Colonic mucosa (tissue), 4 donors: Measurements from ENCODE around the gene NARS2. TPM values are rescaled to one million over a fixed set of nuclear protein-coding genes. Genes with fewer than 3 reads are reported as not detected.
A peak's percentile ranks its signal among the peaks of the same experiment; 100 is the strongest.

Source experiments
- DNase-seq: peaks from one replicate; pipeline ENCODE4 v3.0.0-alpha.2; 2020
- H3K27ac ChIP-seq: fragments of 200-600 bp; one replicate; pipeline ENCODE4 v1.8.0; 2021
- H3K27me3 ChIP-seq: fragments of 200-600 bp; one replicate; pipeline ENCODE4 v1.8.0; 2021
- H3K36me3 ChIP-seq: fragments of 200-600 bp; one replicate; pipeline ENCODE4 v1.8.0; 2021
- H3K4me1 ChIP-seq: fragments of 200-600 bp; one replicate; pipeline ENCODE4 v1.8.0; 2021; ENCODE audit warnings: mild to moderate bottlenecking
- H3K4me3 ChIP-seq: fragments of 200-600 bp; one replicate; pipeline ENCODE4 v1.8.0; 2021
- H3K9ac ChIP-seq, 2 donors: one replicate each; pipeline ENCODE4 v1.7.0; 2013; ENCODE audit warnings: control low read depth in 2 of 2, low read depth in 2 of 2, low read length in 2 of 2
- H3K9me3 ChIP-seq: fragments of 200-600 bp; one replicate; pipeline ENCODE4 v1.8.0; 2021
- intact Hi-C: fragments of 100-400 bp; cut with DNase I; formaldehyde crosslinking; loops from one replicate; pipeline ENCODE4 v1.14.1; 2022
- total RNA-seq, 2 donors: library from RNA; stranded (reverse); fragmentation: NEBNext Ultra II Directional in 1 of 2; extraction: Animal tissue kit (Norgen Biotek cat#: 25700) in 1 of 2; gene quantifications; one replicate each; pipeline ENCODE4 v1.2.1, GENCODE V29; 2021
- TF ChIP-seq, protein P1 (sequence below): fragments of 200-600 bp; IDR thresholded peaks from one replicate; pipeline ENCODE4 v1.8.0; 2022; ENCODE audit warnings: antibody characterized with exemption, mild to moderate bottlenecking
- donor health status: healthy.
- donor health status: DM: no; HTN: no; CAD: no.
- donor health status: DM: no; HTN: no; CAD: no.

The NARS2 gene
- total RNA-seq, 2 donors from 2014 or later: 15.0 to 23.7 TPM

DNA sequence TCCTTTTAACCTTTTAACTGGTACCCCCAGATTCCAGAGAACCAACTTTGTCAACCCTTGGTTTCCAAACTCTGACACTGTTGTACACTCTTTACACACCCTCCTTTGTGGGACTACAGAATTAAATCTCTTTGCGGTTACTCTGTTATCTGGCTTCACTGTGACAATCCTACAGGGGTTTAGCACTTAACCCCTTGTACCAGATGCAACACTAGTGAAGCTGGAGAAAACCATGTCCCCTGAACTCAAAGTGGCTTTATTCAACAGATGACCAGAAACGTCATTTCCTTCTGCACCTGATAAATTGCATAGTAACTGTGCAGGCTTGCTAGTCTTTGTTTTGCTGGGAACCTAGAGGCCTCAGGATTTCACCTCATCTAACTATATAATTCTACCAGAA, 151.4 kb downstream of the NARS2 start:
- Histone ChIP-seq H3K9me3 (no peaks in the 10 kb centered on the region), H3K36me3 (no peaks in the 10 kb centered on the region), H3K27me3 (no peaks in the 10 kb centered on the region), H3K9ac (no peak overlapping the region), H3K4me3 (no peak overlapping the region), H3K4me1 (no peaks in the 10 kb centered on the region), H3K27ac (no peak overlapping the region)
- intact Hi-C loops: loop anchor here (5.0 kb wide), 1 partner anchor 276 kb away; no protein-coding TSS in a partner anchor
- TF ChIP-seq, protein P1, sequence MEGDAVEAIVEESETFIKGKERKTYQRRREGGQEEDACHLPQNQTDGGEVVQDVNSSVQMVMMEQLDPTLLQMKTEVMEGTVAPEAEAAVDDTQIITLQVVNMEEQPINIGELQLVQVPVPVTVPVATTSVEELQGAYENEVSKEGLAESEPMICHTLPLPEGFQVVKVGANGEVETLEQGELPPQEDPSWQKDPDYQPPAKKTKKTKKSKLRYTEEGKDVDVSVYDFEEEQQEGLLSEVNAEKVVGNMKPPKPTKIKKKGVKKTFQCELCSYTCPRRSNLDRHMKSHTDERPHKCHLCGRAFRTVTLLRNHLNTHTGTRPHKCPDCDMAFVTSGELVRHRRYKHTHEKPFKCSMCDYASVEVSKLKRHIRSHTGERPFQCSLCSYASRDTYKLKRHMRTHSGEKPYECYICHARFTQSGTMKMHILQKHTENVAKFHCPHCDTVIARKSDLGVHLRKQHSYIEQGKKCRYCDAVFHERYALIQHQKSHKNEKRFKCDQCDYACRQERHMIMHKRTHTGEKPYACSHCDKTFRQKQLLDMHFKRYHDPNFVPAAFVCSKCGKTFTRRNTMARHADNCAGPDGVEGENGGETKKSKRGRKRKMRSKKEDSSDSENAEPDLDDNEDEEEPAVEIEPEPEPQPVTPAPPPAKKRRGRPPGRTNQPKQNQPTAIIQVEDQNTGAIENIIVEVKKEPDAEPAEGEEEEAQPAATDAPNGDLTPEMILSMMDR: no peak
- no peak for DNase-seq

DNA sequence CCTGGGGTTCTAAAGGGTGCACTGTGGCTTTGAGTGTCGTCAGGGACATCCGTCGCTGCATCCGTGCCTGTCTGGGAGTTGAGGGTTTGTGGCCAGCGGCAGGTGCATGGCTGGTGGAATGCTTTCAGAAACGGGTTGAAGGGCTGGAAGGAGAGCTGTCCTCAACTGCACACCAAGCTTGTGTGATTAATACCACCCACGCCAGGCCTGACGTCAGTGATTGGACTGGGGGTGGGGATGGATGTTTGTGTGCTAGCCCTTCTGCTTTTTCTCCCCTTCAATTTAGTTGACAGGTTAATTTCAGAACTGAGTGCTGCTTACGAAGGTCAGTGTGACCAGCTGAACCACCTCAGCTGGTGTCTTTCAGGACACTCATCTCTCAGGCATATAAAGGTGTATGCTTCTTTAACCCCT, 153.9 kb downstream of the NARS2 start:
- H3K4me3 ChIP-seq: no peak overlapping the region
- H3K9me3 ChIP-seq: no peaks in the 10 kb centered on the region
- no peak overlapping the region for H3K27ac ChIP-seq
- H3K4me1 ChIP-seq: no peaks in the 10 kb centered on the region
- H3K27me3 ChIP-seq: no peaks in the 10 kb centered on the region
- intact Hi-C loops: loop anchor here (5.0 kb wide), 1 partner anchor 274 kb away; no protein-coding TSS in a partner anchor
- DNase-seq: no peak
- TF ChIP-seq, protein P1: no peak
- H3K9ac ChIP-seq: no peak overlapping the region
- no peaks in the 10 kb centered on the region for H3K36me3 ChIP-seq

DNA sequence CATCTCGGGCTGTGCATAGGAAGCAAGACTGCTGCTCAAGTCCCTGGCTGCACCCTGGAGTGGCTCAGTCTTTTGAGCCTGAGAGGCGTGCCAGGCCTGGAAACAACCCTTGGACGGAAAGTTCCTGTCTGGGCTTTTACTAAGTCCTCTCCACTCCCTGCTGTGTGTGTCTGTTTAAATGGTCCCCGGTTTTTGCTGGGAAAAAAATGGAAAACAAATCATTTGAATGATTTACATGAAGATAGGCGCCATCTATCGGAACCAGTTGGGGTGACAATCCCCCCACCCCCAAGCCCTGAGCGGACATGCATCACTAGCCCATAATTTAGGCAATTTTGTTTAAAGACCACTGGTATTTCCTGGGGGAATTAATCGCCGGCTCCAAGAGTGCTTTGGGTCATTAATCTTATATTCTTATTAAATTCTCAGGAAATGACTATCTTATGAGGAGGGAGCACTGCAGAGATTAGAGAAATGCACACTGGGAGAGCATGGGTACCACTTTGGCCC, 154.4 kb downstream of the NARS2 start:
- intact Hi-C loops: loop anchor here (5.0 kb wide), 1 partner anchor 273 kb away; no protein-coding TSS in a partner anchor
- no peaks in the 10 kb centered on the region for H3K9me3 ChIP-seq
- no peaks in the 10 kb centered on the region for H3K27me3 ChIP-seq
- H3K4me1 ChIP-seq: no peaks in the 10 kb centered on the region
- TF ChIP-seq, protein P1: peak; percentile 70
- peak; percentile 77 for DNase-seq
- no peaks in the 10 kb centered on the region for H3K36me3 ChIP-seq
- no peak overlapping the region for H3K4me3 ChIP-seq
- no peak overlapping the region for H3K9ac ChIP-seq
- H3K27ac ChIP-seq: peak overlapping the region; percentile 28

DNA sequence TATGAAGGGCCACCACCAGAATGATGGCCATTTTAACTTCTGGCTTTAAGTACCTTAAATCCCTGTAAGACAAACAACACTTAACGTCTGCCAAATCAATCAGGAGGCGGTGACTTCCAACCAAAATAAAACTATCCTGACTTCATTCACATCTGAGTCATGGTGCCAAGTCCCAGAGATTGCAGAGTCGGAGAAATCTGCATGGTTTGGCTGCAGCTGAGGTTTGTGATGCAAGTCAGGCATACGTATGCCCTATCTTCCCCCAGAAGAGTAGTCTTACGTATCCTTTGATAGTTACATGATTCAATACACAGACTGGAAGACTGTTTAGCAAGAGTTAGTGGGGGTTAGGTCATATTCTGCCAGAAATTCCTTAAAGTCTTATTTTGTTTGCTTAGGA, 155.3 kb downstream of the NARS2 start:
- Histone ChIP-seq H3K4me1 (no peaks in the 10 kb centered on the region), H3K36me3 (no peaks in the 10 kb centered on the region), H3K9me3 (no peaks in the 10 kb centered on the region), H3K9ac (peak overlapping the region in 1 of 2 donors; percentile 81), H3K4me3 (no peak overlapping the region), H3K27me3 (no peaks in the 10 kb centered on the region), H3K27ac (peak overlapping the region; percentile 28)
- DNase-seq: peak; percentile 42
- intact Hi-C loops: no loop called here
- TF ChIP-seq, protein P1: no peak

DNA sequence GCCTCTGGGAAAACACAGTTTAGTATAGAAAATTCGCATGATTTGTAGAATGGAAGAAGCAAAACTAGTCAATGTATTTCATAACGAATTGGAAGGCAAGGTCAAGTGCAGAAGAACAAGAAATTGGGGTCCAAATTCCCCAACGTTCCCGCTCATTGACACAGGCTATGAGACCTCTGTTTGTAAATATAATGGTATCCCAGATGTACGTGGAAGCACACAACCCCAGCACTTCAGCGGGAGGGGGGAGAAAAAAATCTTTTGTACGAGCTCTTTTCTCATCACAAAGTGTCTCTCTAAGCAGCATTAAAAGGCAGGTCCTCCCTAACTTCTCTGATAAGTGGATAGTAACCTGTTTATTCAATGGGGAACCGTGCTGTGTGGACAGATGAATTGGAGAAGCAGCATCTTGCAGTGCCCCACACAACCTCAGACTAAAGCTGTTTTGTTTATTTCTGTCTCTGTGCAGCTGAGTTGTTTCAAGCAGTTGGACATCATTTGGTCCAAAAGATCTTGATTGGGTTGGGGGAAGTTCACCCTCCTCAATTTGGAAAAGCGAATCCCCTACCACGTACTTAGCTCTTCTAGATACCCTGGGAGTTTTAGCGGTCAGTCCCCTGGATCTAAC, 156.0 kb downstream of the NARS2 start:
- Histone ChIP-seq H3K27ac (peak overlapping the region; percentile 78), H3K4me3 (peak overlapping the region; percentile 71), H3K9me3 (no peaks in the 10 kb centered on the region), H3K4me1 (no peaks in the 10 kb centered on the region), H3K9ac (peak overlapping the region; percentile 64 to 81), H3K27me3 (no peaks in the 10 kb centered on the region), H3K36me3 (no peaks in the 10 kb centered on the region)
- intact Hi-C loops: no loop called here
- TF ChIP-seq, protein P1: no peak
- DNase-seq: no peak
